ENCODE measurements around the gene TSPAN5.

- TF ChIP-seq ZNF561 (tag by site-specific recombination; IDR thresholded peaks at IDR 0.05; ENCODE audit: borderline replicate concordance) (no peak), ZNF274 (IDR thresholded peaks at IDR 0.05; ENCODE audit: low read length) (no peak), ZNF274 (tag by site-specific recombination; IDR thresholded peaks at IDR 0.05; ENCODE audit: borderline replicate concordance) (no peak), ZEB2 (tag by site-specific recombination; IDR thresholded peaks at IDR 0.05) (no peak), TCF7L2 (IDR thresholded peaks at IDR 0.05; ENCODE audit: borderline replicate concordance, low read depth, low read length) (no peak), ZSCAN30 (tag by site-specific recombination; IDR thresholded peaks at IDR 0.05) (no peak), ZBTB11 (tag by site-specific recombination; conservative IDR thresholded peaks at IDR 0.05; ENCODE audit: low read depth) (no peak), CTCF (tag by site-specific recombination; IDR thresholded peaks at IDR 0.05) (no peak), ZNF513 (tag by site-specific recombination; IDR thresholded peaks at IDR 0.05) (no peak), PATZ1 (tag by site-specific recombination; IDR thresholded peaks at IDR 0.05) (no peak), ZBTB49 (tag by site-specific recombination; IDR thresholded peaks at IDR 0.05; ENCODE audit: low read depth) (no peak), ZNF548 (tag by site-specific recombination; IDR thresholded peaks at IDR 0.05) (no peak)
Measured at GRCh38 chr4:98646422-98646821, 12.0 kb downstream of the TSPAN5 start.

Data from HEK293 (cell line).